GM23248 (cell line): Measurements from ENCODE around the gene DNAH7.

Source experiments
- EZH2 ChIP-seq: fragments of 200-600 bp; sonication (generic); IDR thresholded peaks from 2 replicates; pipeline ENCODE4 v1.6.1; 2018; ENCODE audit warnings: antibody characterized with exemption, mild to moderate bottlenecking; ENCODE audit not compliant: insufficient read depth, poor library complexity, severe bottlenecking
- EZH2phosphoT487 ChIP-seq: fragments of 200-600 bp; sonication (generic); IDR thresholded peaks from 2 replicates; pipeline ENCODE4 v1.6.1; 2018; ENCODE audit warnings: antibody characterized with exemption, moderate library complexity, mild to moderate bottlenecking, low read depth; ENCODE audit not compliant: insufficient read depth

GRCh38 chr2:196073521-196073920 lies 4.9 kb upstream of the DNAH7 start:
- TF ChIP-seq EZH2 (no peak), EZH2phosphoT487 (no peak)
